Nephron progenitor cell (in vitro differentiated cells): ENCODE results near the gene DEPDC1B.

ENCODE experiments used
- DNase-seq: peaks from one replicate; pipeline ENCODE4 v3.0.0; 2021
- H3K27ac Mint-ChIP-seq: 2 replicates; pipeline ENCODE4 v1.8.0; 2021; ENCODE audit warnings: mild to moderate bottlenecking, moderate library complexity, mixed read lengths
- H3K27me3 Mint-ChIP-seq: 2 replicates; pipeline ENCODE4 v1.8.0; 2021; ENCODE audit warnings: mild to moderate bottlenecking, low read depth, mixed read lengths; ENCODE audit not compliant: poor library complexity
- H3K36me3 Mint-ChIP-seq: 2 replicates; pipeline ENCODE4 v1.8.0; 2021; ENCODE audit warnings: low read depth, mixed read lengths
- H3K4me1 Mint-ChIP-seq: 2 replicates; pipeline ENCODE4 v1.8.0; 2021; ENCODE audit warnings: mixed read lengths
- H3K4me3 Mint-ChIP-seq: 2 replicates; pipeline ENCODE4 v1.8.0; 2021; ENCODE audit warnings: mild to moderate bottlenecking, moderate library complexity, mixed read lengths
- H3K9me3 Mint-ChIP-seq: 2 replicates; pipeline ENCODE4 v1.8.0; 2021; ENCODE audit warnings: mild to moderate bottlenecking, moderate library complexity, mixed read lengths
- CTCF ChIP-seq: fragments of 200-600 bp; sonication (generic); IDR thresholded peaks from 2 replicates; pipeline ENCODE4 v1.5.0; 2021; ENCODE audit warnings: antibody characterized with exemption

DEPDC1B gene

GRCh38 chr5:60699609-60700415 is at the start of gene DEPDC1B:
DEPDC1B (minus strand) TSS chr5:60700166; CDS start chr5:60700093, 73 bp downstream.
- Mint-ChIP-seq H3K36me3 (peaks cover 28% of the 10 kb centered on the region), H3K27ac (peak within 1 kb of the TSS; percentile 97), H3K27me3 (peaks cover 4% of the 10 kb centered on the region), H3K4me3 (peak within 1 kb of the TSS; percentile 97), H3K9me3 (peaks cover 19% of the 10 kb centered on the region), H3K4me1 (peaks cover 37% of the 10 kb centered on the region)
- no peak for TF ChIP-seq CTCF
- DNase-seq: peak; percentile 90

DNA sequence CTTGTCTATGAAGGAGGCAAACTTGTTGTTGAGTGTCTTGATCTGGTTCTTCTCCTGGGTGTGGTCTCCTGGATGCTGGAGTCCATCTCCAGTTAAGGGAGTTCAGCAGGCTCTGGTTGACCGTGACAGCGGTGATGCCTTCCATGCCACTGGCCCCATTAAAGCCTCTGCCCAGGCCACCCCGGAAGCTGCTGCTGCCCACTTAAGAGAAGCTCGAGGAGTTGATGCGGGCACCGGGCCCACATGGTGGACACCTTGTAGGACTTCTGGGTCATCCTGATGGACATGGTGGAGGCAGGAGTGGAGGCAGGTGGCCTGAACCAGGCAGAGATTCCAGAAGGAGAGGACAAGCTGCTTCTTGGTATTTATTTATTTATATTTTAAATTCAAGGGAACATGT is 44.7 kb upstream of the DEPDC1B start:
- Mint-ChIP-seq H3K27me3 (no peaks in the 10 kb centered on the region), H3K27ac (no peak overlapping the region), H3K36me3 (peaks cover 9% of the 10 kb centered on the region), H3K4me3 (no peak overlapping the region), H3K9me3 (peaks cover 18% of the 10 kb centered on the region), H3K4me1 (no peaks in the 10 kb centered on the region)
- DNase-seq: no peak
- no peak for TF ChIP-seq CTCF

- no peak overlapping the region for H3K27ac Mint-ChIP-seq
- no peak for DNase-seq
- H3K27me3 Mint-ChIP-seq: no peaks in the 10 kb centered on the region
- H3K9me3 Mint-ChIP-seq: peaks cover 22% of the 10 kb centered on the region
- peaks cover 9% of the 10 kb centered on the region for H3K36me3 Mint-ChIP-seq
- H3K4me1 Mint-ChIP-seq: no peaks in the 10 kb centered on the region
- no peak overlapping the region for H3K4me3 Mint-ChIP-seq
- TF ChIP-seq CTCF: no peak
Measured at GRCh38 chr5:60743511-60744314, 43.7 kb upstream of the DEPDC1B start.

DNA sequence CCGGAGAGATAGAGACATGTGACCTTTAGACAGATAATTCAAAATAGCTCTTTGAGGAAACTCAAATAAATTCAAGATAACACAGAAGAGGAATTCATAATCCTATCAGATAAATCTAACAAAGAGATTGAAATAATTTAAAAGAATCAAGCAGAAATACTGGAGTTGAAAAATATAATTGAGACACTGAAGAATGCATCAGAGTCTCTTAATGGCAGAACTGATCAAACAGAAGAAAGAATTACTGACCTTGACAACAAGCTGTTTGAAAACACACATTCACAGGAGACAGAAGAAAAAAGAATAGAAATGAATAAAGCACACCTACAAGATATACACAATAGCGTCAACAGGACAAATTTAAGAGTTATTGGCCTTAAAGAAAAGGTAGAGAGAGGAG is 40.4 kb upstream of the DEPDC1B start:
- Mint-ChIP-seq H3K9me3 (peaks cover 22% of the 10 kb centered on the region), H3K4me3 (no peak overlapping the region), H3K4me1 (no peaks in the 10 kb centered on the region), H3K36me3 (peaks cover 9% of the 10 kb centered on the region), H3K27me3 (no peaks in the 10 kb centered on the region), H3K27ac (no peak overlapping the region)
- TF ChIP-seq CTCF: no peak
- DNase-seq: no peak

- TF ChIP-seq CTCF: no peak
- H3K36me3 Mint-ChIP-seq: peaks cover 9% of the 10 kb centered on the region
- no peaks in the 10 kb centered on the region for H3K4me1 Mint-ChIP-seq
- DNase-seq: no peak
- peaks cover 22% of the 10 kb centered on the region for H3K9me3 Mint-ChIP-seq
- H3K27ac Mint-ChIP-seq: no peak overlapping the region
- H3K27me3 Mint-ChIP-seq: no peaks in the 10 kb centered on the region
- no peak overlapping the region for H3K4me3 Mint-ChIP-seq
Measured at GRCh38 chr5:60738933-60739332, 39.0 kb upstream of the DEPDC1B start.
